ENCODE measurements around the gene TNFRSF1B.

The TNFRSF1B gene

DNA sequence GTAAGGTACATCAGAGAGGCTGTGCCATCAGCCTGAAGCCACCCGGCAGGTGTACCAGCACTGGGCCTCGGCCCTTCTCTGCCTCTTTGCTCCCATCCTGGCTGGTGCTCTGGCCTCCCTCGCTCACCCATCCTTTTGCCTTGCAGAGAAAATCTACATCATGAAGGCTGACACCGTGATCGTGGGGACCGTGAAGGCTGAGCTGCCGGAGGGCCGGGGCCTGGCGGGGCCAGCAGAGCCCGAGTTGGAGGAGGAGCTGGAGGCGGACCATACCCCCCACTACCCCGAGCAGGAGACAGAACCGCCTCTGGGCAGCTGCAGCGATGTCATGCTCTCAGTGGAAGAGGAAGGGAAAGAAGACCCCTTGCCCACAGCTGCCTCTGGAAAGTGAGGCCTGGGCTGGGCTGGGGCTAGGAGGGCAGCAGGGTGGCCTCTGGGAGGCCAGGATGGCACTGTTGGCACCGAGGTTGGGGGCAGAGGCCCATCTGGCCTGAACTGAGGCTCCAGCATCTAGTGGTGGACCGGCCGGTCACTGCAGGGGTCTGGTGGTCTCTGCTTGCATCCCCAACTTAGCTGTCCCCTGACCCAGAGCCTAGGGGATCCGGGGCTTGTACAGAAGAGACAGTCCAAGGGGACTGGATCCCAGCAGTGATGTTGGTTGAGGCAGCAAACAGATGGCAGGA is 24.5 kb upstream of the TNFRSF1B start:
- no peak for DNase-seq

DNA sequence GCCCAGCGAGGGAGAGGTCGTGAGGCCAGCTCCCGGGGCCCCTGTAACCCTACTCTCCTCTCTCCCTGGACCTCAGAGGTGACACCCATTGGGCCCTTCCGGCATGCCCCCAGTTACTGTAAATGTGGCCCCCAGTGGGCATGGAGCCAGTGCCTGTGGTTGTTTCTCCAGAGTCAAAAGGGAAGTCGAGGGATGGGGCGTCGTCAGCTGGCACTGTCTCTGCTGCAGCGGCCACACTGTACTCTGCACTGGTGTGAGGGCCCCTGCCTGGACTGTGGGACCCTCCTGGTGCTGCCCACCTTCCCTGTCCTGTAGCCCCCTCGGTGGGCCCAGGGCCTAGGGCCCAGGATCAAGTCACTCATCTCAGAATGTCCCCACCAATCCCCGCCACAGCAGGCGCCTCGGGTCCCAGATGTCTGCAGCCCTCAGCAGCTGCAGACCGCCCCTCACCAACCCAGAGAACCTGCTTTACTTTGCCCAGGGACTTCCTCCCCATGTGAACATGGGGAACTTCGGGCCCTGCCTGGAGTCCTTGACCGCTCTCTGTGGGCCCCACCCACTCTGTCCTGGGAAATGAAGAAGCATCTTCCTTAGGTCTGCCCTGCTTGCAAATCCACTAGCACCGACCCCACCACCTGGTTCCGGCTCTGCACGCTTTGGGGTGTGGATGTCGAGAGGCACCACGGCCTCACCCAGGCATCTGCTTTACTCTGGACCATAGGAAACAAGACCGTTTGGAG is 23.7 kb upstream of the TNFRSF1B start:
- DNase-seq: no peak

DNA sequence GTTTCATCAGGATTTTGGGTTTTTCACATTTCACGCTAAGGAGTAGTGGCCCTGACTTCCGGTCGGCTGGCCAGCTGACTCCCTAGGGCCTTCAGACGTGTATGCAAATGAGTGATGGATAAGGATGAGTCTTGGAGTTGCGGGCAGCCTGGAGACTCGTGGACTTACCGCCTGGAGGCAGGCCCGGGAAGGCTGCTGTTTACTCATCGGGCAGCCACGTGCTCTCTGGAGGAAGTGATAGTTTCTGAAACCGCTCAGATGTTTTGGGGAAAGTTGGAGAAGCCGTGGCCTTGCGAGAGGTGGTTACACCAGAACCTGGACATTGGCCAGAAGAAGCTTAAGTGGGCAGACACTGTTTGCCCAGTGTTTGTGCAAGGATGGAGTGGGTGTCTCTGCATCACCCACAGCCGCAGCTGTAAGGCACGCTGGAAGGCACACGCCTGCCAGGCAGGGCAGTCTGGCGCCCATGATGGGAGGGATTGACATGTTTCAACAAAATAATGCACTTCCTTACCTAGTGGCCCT is 23.1 kb upstream of the TNFRSF1B start:
- DNase-seq: no peak

DNA sequence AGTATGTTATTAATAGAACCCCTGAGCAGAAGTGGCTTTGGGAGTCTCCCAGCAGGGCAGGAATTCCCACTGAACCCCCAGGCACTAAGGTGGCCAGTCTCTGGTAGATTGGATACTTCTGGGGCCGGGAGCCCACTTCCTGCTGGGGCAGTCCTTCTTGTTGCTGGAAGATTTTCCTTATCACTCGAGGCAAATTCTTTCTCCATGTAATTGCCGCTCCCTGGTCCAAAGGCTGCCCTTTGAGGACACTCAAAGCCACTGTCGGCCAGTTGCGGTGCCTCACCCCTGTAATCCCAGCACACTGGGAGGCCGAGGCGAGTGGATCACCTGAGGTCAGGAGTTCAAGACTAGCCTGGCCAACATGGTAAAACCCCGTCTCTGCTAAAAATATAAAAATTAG is 22.6 kb upstream of the TNFRSF1B start:
- DNase-seq: no peak

DNA sequence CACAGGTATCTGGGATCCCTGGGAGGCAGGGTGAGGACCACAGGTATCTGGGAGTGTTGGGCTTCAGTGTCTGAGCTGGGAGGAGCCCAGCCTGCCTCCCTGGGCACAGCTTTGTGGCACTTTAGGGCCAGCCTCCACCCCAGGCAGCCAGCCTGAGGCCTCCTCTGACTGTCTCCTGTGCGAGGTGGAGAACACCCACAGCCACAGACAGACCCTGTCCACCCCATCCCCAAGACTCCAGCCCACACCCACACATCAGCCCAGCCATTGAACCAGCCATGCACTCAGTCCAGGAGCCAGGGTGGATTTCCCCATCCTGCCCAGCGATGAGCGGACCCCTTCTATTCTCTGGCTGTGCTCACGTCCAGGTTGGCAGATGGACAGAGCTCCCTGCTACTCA is 21.8 kb upstream of the TNFRSF1B start:
- DNase-seq: no peak

DNA sequence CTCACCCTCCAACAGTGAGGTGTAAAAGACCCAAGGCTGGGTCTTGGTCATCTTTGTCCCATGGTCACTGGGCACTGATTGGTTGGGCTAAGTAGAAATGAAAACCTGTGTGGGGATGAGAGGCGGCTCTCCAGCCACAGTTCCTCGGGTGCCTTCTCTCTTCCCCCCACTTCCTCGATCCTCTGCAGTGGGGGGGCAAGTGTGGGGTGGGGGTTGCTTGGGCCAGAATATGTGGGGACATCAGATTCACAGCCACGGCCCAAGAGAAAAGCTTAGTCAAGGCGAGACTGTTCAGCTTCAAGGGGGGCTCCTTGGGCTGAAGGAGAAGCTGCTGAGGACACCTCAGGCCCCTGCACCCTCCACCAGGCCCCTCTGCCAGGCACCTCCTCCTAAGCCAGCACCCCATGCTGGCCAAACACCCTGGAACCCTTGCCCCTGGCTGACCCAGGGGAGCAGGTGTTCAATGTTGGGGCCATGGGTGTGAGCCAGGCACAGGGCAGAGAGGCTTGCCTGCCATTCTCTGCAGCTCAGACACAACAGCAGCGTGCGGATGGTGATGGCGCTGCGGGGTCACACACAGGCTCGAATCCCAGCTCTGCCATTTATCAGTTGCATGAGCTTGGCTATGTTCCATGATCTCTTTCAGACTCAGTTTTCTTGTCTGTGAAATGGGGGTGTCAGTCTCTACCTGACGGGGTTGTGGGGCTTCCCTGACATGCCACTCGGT is 21.0 kb upstream of the TNFRSF1B start:
- DNase-seq: no peak

DNA sequence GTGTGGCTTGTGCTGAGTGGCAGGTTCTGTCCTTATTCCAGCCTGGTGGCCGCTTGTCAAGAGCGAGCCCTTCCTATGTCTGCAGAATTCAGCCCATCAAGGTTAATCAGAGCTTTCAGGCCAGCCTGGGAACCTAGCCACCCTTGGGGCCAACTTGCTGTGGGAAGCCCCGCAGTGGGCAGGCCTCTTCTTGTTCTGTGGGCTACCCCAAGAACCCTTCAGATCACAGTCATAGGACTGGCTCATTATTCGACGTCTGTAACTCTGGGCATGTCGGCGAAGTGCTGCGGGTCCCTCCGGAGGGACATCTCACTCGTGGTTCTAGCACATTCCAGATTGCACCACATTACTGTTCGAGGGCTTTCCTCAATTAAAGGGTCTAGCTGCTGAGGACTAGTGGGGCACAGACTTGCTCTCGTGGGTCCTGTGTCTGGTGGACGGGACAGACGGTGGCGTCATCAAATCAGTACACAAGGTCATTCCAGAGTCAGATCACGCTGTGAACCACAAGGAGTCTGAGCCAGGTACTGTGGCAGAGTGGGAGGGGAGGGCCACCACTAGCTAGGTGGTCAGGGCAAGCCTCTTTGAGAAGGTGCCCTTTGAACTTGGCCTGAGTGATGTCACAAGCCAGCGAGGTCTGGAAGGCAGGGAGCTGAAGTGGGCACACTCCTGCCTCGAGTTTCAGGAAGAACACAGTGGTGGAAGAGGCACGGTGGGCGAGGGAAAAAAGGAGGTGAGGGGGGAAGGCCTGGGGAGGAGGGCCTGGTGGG is 20.3 kb upstream of the TNFRSF1B start:
- no peak for DNase-seq

DNA sequence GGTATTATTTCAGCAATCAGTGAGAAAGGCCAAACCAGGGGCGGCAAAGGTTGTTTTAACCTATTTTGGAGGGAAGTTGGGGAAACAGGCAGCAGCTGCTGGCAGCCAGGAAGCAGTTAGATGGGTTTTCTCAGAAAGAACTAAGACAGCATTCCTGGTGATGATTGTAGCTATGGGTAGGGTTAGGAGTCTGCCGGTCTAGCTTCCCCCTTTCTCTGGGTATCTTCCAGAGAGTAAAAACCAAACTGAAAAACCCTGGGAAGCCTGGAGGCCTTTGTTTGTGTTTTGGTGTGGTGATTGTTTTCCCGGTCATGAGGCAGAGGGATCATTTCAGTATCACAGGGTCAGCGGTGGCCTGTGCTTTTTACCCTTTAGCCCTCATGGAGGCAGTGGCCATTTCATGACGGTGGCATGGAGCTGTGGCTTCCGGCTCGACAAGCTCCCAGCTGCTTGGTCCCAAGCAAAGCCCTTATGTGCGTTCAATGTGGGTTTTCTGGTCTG is 19.5 kb upstream of the TNFRSF1B start:
- no peak for DNase-seq

DNA sequence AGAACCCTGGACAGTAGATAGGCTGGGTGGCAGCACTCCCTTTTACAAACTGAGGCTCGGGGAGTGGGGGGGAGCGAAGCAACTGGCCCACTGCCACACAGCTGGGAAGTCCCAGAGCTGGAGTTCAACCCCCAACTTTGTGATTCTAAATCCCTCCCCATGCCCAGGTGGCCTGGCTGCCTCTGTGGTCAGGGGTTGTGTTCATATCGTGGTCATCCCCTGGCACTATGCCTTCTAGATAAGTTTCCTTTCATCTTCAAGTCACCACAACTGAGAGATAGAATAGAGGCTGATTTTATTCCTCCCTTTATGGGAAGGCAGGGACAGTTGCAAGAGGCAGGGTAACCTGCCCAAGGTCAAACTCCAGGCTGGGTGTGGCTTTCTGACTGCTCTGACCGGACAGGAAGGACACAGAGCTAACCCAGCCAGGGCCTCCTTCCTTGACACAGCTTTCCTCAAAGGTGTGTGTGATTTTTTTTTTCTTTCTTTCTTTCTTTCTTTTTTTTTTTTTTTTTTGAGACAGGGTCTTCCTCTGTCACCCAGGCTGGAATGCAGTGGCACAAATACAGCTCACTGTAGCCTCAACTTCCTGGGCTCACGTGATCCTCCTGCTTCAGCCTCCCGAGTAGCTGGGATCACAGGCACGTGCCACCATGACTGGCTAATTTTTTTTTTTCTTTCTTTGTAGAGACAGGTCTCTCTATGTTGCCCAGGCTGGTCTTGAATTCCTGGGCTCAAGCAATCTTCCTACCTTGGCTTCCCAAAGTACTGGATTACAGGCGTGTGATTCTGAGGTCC is 18.4 kb upstream of the TNFRSF1B start:
- no peak for DNase-seq

DNA sequence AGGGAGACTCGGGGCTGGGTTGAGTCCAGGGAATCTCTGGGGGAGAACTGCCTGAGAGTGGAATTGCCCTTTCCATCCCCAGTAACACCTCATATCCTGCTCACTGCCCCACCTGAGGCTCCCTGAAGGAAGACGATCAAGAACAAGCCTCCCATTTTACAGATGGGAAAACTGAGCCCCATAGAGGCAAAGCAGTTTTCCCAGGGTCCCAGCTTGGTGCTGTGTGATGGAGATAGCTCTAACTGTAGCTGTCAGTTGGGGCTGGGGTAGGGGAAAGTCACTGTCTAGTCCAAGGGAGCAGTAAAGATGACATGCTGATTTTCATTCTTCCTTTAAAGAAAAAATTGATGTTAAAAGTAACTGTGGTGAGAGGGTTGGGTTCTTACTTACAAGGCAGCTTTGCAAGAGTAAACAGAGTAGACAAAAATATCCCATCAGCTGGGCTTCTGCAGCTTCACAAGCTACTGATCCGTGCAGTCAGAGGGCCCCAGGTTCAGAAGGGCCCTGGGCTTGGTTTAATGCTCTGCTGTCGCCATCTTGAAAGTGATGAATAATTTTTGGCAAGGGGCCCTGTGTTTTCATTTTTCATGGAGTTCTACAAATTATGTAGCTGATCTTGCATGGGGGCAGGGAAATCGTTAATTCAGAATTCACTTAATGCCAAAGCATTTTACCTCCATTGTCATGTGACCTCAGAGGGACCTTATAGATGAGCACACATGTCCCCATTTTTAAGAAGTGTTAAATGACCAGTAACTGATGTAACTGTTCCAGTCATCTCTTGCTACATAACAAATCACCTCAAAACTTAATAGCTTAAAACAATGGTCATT is 17.6 kb upstream of the TNFRSF1B start:
- DNase-seq: no peak

DNA sequence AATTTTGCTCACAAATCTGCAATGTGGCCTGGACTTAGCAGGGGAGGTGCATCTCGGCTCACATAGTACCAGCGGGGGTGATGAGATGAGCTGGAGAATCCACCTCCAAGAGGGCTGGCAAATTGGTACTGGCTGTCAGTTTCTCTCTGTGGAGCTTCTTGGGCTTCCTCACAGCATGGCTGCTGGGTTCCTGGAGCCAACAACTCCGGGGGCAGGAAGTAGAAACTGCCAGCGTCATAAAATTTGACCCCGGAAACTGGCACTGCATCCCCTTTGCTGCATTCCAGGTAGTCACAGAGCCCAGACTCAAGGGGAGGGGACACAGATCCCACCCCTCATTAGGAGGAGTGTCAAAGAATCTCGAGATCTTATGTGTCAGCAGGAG is 17.0 kb upstream of the TNFRSF1B start:
- no peak for DNase-seq

DNA sequence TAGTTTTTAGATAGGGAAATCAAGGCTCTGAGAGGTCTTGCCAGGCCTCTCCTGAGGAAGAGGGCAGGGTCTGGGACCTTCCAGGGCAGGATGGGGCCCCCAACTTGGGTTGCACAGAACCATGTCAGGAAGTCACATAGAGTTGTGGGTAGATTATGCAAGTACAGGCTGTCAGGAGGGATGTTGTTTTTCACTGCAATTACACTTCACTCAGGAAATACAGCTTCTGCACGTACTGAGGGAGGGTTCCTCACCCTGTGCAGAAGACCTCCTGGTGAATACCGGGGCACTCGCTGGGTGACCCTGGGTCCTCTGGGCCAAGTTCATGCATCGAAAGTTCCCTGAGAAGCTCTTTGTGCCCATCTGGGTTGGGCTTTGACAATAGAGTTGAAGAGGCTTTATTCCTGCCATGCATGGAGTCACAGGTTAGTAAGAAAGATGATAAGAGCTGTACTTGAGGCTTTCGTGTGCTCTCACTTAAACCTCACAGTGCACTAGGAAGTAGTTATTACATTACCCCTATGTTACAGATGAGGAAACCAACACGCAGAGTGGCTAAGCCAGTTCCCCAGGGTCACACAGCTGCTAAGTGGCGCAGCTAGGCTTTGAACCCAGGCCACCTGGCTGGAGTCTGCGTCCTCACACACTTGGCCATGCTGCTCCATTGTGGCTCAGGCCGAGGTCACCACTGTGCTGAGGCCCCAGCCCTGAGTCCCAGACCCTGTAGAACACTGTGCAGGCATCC is 16.2 kb upstream of the TNFRSF1B start:
- DNase-seq: no peak

DNA sequence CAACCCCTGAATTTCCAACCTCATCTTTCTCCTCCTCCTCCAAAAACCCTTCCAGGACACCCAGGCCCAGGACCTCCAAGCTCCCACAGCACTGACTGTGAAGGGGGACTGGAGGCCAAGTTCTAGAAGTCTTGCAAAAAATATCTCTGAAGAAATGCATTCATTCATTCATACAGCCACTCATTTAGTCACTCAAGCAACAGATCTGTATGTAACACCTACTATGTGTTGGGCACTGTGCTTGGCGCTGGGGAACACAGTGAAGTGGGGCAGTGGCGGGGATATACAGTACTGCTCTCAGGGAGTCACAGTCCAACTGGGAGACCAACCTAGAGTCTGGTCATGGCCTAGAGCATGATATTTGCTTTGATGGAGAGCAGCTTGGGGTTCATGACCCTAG is 15.3 kb upstream of the TNFRSF1B start:
- no peak for DNase-seq

DNA sequence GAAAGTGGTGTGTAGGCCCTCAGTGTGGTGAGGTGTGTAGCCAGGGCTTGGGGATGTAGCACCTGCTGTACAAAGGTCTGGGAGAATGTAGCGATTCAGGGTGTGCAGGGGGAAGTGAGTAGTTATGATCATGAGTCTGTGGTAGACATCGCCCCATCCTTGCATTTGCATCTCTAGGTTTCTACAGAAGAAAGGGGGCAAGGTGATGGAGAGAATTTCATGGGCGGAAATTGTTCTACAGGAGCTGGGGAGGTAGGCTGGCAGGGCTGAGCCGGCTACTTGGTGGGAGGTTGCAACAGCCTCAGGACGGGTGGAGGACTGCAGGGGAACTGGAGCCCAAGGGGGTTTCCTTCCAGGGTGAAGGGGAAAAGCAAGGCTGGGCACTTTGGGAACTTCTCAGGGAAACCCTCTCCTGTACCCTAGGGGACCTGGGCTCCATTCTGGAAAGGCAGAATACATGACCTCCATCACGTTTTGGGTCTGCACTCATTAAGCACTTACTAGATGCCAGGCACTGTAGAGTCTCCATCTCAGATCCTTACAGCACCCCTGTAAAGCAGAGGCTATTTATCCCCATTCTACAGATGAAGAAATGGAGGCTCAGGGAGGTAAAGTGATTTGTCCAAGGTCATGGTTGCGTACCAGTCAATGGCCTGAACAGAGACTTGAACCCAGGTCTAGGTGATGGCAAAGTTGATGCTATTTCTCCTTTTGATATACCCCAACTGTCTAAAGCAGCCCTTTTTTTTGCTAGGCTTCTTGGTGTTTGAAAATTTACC is 14.5 kb upstream of the TNFRSF1B start:
- no peak for DNase-seq

DNA sequence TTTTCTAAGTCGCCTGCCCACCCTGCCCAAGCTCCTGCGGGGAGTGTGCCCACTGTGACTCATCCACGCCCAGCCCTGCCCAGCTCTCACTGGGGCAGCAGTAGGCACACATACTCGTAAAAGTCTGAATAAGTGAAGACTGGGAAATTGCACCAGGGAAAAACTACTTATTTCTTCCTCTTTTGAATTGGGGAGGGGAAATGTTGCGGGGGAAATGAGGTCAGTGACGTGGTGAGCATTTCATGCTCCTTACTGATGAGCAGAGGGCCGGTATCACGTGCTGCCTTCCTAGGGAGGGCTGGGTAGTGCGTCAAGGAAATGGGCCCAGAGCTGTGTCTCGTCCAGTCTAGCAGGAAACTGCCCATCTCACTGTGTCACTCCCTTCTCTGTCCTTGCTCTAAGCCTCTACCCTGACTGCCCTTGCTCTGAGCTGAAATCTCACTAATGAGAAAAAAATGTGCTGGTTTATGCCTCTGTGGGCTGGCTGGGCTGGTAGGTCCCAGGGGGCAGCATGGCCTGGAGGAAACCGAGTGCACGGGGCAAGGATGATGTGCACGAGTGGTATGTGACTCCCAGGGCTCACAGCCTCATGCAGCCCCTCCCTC is 13.5 kb upstream of the TNFRSF1B start:
- no peak for DNase-seq

DNA sequence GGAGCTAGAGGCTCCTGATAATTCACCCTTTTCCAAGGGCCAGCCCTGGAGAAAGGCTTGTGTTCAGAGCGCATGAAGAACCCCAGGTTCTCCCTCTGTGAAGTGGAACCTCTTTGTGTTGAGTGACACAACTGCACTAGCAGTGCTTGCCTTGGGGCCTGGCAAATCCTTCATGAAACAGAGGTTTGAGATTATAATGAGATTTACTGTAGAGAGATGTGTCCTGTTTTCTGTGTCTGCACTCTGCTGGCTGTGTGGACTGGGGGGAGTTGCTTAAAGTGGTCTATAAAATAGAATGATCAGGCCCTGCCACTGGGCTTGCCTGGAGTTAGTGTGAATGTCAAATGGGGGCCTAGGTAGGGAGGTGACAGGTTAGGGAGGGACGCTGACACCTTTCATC is 11.5 kb upstream of the TNFRSF1B start:
- peak; percentile 24 for DNase-seq

DNA sequence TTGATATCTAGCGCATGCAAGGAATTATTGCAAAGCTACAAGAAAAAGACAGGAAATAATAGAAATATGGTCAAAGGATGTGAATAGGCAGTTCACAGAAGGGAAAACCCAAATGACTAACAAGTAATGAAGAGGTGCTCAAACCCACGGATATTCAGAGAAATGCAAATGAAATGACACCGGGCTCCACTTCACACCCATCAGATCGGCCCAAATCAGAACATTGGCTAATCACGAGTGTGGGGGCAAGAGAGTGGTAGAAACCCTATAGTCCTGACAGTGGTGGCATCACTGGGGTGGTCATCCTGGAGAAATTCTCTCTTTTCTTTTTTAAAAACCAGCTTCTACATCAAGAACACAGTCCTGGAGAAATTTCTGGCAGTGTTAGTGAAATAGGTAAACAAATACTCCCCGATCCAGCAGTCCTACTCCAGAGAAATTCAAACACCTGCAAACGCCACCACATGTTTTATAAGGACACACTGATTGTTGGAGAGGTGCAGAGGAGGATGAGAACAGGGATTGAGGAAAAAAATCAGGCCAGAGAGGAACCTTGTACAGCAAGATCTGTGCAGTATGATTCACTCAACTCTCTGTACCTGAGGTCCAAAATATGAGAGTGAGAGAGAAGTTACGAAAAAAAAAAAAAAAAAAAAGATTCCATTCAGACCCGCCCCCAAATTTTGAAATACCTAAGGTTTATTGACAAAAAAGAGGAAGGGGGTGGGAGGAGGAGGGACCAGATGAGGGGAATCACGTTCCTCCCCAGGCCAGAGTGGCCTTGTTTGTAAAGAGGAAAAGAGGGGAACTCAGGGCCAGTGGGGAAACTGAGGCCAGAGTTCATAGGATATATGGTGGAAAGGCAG is 9.2 kb upstream of the TNFRSF1B start:
- DNase-seq: no peak

Measured in NCI-H82 (cell line).